ENCODE results near the gene WSB1. TPM values are rescaled to one million over a fixed set of nuclear protein-coding genes. Genes with fewer than 3 reads are reported as not detected.

Gene WSB1
- total and polyA plus RNA-seq, 10 of the 15 experiments (the other 5 are each of a cell fraction or from before 2014, with no cell fraction given): 26.6 to 458 (median 101) TPM

- FAIRE-seq: no peak
- BruUV-seq (replicated peaks): no TSS peak
- no peak overlapping the region for H3K9ac ChIP-seq (ENCODE audit: control insufficient read depth, insufficient read depth, low read length)
- no peak overlapping the region for H3K4me3 ChIP-seq
- peaks cover 16% of the 10 kb centered on the region for H3K4me1 ChIP-seq (ENCODE audit: control insufficient read depth, insufficient read depth, low read length)
- in situ Hi-C loops (cut with MboI): no loop called here
- no peaks in the 10 kb centered on the region for H3K9me3 ChIP-seq (replicated peaks; ENCODE audit: control insufficient read depth, insufficient read depth, low read length)
- no peaks in the 10 kb centered on the region for H3K36me3 ChIP-seq (ENCODE audit: control insufficient read depth in 2 of 2, insufficient read depth in 2 of 2, low read length in 1 of 2)
- no peak overlapping the region for H3K27ac ChIP-seq (ENCODE audit: control insufficient read depth, insufficient read depth)
- no peak overlapping the region for H2AFZ ChIP-seq (ENCODE audit: control insufficient read depth, low read depth, low read length)
- H4K20me1 ChIP-seq (ENCODE audit: control insufficient read depth, insufficient read depth): no peaks in the 10 kb centered on the region
- ATAC-seq: no peak
- ChIA-PET SMC1A (ENCODE audit: uncharacterized antibody, unreplicated experiment) (interaction anchor here (1.0 to 1.2 kb wide), 3 partner anchors 87 to 122 kb away, joined by 3 read pairs; no protein-coding TSS in a partner anchor), POLR2A (interaction anchor here (1.1 to 1.7 kb wide), 2 partner anchors 34 to 83 kb away, joined by 5 read pairs; no protein-coding TSS in a partner anchor), CTCF (interaction anchor here (0.6 to 5.4 kb wide), 6 partner anchors 22 to 123 kb away, joined by 3 to 96 read pairs (median 4); no protein-coding TSS in a partner anchor), RAD21 (ENCODE audit: unreplicated experiment) (interaction anchor here (0.8 to 2.3 kb wide), 4 partner anchors 29 to 93 kb away, joined by 3 to 13 read pairs (median 4); no protein-coding TSS in a partner anchor)
- 86% methylated on average over 8 of the region's 8 CpGs for WGBS (ENCODE audit: insufficient coverage, insufficient replicate concordance, low lambda C conversion rate, missing lambda C conversion rate)
- no peaks in the 10 kb centered on the region for H3K79me2 ChIP-seq (ENCODE audit: control insufficient read depth, insufficient read depth, low read length)
- no peaks in the 10 kb centered on the region for H3K27me3 ChIP-seq (replicated peaks in 1 of 2; ENCODE audit: control insufficient read depth in 2 of 2, insufficient read depth in 2 of 2, low read length in 1 of 2)
- DNase-seq (ENCODE audit: low read depth, low spot score): no peak
- H3K4me2 ChIP-seq (ENCODE audit: control insufficient read depth, insufficient read depth): no peak overlapping the region
- intact Hi-C loops (cut with micrococcal nuclease; ENCODE audit: unreplicated experiment): no loop called here
- TF ChIP-seq, protein P1, sequence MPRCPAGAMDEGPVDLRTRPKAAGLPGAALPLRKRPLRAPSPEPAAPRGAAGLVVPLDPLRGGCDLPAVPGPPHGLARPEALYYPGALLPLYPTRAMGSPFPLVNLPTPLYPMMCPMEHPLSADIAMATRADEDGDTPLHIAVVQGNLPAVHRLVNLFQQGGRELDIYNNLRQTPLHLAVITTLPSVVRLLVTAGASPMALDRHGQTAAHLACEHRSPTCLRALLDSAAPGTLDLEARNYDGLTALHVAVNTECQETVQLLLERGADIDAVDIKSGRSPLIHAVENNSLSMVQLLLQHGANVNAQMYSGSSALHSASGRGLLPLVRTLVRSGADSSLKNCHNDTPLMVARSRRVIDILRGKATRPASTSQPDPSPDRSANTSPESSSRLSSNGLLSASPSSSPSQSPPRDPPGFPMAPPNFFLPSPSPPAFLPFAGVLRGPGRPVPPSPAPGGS (IDR thresholded peaks at IDR 0.05; ENCODE audit: borderline replicate concordance, insufficient read depth, low read depth, low read length, poor library complexity, severe bottlenecking): no peak
- TF ChIP-seq YY1 (IDR thresholded peaks at IDR 0.05; ENCODE audit: low read depth, low read length): no peak
- no peak for TF ChIP-seq POLR2AphosphoS5 (IDR thresholded peaks at IDR 0.05; ENCODE audit: low read length)
- TF ChIP-seq ZBTB11 (CRISPR knock-in tag; IDR thresholded peaks at IDR 0.05): no peak
- TF ChIP-seq MLLT1 (IDR thresholded peaks at IDR 0.05): no peak
- no peak for TF ChIP-seq NFIC (IDR thresholded peaks at IDR 0.05; ENCODE audit: low read depth, low read length)
- TF ChIP-seq POU2F2 (IDR thresholded peaks at IDR 0.05; ENCODE audit: borderline replicate concordance, low read depth, low read length): no peak
- TF ChIP-seq CEBPZ (IDR thresholded peaks at IDR 0.05; ENCODE audit: low read depth, low read length): no peak
- no peak for TF ChIP-seq JUNB (IDR thresholded peaks at IDR 0.05)
- no peak for TF ChIP-seq NFYA (IDR thresholded peaks at IDR 0.05; ENCODE audit: borderline replicate concordance, low read depth, low read length)
- TF ChIP-seq ZNF207 (IDR thresholded peaks at IDR 0.05; ENCODE audit: borderline replicate concordance): no peak
- TF ChIP-seq, protein P2, sequence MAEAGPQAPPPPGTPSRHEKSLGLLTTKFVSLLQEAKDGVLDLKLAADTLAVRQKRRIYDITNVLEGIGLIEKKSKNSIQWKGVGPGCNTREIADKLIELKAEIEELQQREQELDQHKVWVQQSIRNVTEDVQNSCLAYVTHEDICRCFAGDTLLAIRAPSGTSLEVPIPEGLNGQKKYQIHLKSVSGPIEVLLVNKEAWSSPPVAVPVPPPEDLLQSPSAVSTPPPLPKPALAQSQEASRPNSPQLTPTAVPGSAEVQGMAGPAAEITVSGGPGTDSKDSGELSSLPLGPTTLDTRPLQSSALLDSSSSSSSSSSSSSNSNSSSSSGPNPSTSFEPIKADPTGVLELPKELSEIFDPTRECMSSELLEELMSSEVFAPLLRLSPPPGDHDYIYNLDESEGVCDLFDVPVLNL (IDR thresholded peaks at IDR 0.05; ENCODE audit: low read depth, low read length): no peak
These were observed 35.4 kb downstream of the WSB1 start for GRCh38 chr17:27329146-27329805.

Data from GM12878 (cell line).